Large intestine (tissue), 3 donors: ENCODE data around the gene HTR2A. TPM values are rescaled to one million over a fixed set of nuclear protein-coding genes. Genes with fewer than 3 reads are reported as not detected.

ENCODE experiments used
- DNase-seq, 2 donors: peaks; one replicate each; pipeline versions ENCODE4 v3.0.0 to v3.0.0-alpha.2; 2013
- H3K27ac ChIP-seq: one replicate; pipeline ENCODE4 v1.5.1; 2013; ENCODE audit warnings: low read length
- H3K27me3 ChIP-seq: 2 replicates; pipeline ENCODE4 v1.6.1; 2013; ENCODE audit warnings: low read length; ENCODE audit not compliant: control insufficient read depth, insufficient read depth
- H3K36me3 ChIP-seq: 2 replicates; pipeline ENCODE4 v1.6.1; 2013; ENCODE audit warnings: low read length; ENCODE audit not compliant: control insufficient read depth, insufficient read depth
- H3K4me1 ChIP-seq: one replicate; pipeline ENCODE4 v1.6.1; 2013; ENCODE audit warnings: low read length; ENCODE audit not compliant: control insufficient read depth, insufficient read depth
- H3K4me3 ChIP-seq: one replicate; pipeline ENCODE4 v1.5.1; 2013; ENCODE audit warnings: low read length
- H3K9me3 ChIP-seq: one replicate; pipeline ENCODE4 v1.6.1; 2013; ENCODE audit warnings: mild to moderate bottlenecking, low read depth, low read length, moderate library complexity; ENCODE audit not compliant: control insufficient read depth
- WGBS: methylation state at CpG from one replicate; pipeline ENCODE4 v1.1.5; 2013; ENCODE audit warnings: low lambda C conversion rate; ENCODE audit not compliant: insufficient coverage; 5-methylcytosine and 5-hydroxymethylcytosine counted together
- polyA plus RNA-seq: library from polyadenylated mRNA; unstranded; fragments of 120-200 nt; gene quantifications from one replicate; pipeline ENCODE4 v1.2.1, GENCODE V29; 2013

Gene HTR2A
- polyA plus RNA-seq, 1 donor = 0.70 TPM

DNA sequence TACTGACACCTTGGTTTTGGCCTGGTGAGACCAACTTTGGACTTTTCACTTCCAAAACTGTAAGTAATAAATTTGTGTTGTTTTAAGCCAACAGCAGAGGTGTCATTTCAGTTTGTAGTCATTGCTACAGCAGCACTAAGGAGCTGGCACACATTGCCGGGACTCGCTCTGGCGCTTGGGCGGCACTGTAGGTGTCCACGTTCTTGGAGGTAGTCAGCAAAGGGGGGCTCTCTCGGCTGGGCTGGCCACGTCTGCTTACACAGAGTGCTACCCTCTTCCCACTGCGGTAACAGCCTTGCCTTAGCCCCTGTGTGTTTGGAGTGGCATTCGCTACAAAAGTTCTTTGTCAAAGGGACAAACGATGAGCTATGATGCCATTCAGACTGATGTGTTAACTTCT is 44.7 kb downstream of the HTR2A start:
- Histone ChIP-seq H3K27me3 (peaks cover 5% of the 10 kb centered on the region), H3K36me3 (no peaks in the 10 kb centered on the region), H3K9me3 (no peaks in the 10 kb centered on the region), H3K27ac (no peak overlapping the region), H3K4me1 (no peaks in the 10 kb centered on the region), H3K4me3 (no peak overlapping the region)
- WGBS = no CpG with 5 or more reads among the region's 10 CpGs
- DNase-seq = no peak

DNA sequence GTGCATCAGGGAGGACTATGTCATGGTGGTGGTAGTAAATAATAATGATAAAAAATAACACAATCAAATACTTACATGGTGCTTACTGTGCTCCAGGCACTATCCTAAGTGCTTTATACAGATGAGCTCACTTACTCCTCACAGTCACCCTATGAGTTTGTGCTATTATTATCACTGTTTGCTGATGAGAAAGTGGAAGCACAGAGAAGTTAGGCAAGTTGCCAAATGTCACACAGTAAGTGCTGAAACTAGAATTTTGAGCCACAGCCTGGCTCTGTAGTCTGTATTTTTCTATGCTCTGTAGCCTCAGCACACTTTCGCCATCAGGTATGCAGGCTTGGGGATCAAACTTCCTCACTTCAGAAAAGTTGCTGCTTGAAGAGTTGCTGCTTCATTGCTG is 46.6 kb downstream of the HTR2A start:
- H3K4me3 ChIP-seq = no peak overlapping the region
- H3K4me1 ChIP-seq = no peaks in the 10 kb centered on the region
- H3K36me3 ChIP-seq = no peaks in the 10 kb centered on the region
- no peak for DNase-seq
- H3K27me3 ChIP-seq = peaks cover 5% of the 10 kb centered on the region
- WGBS = no CpG with 5 or more reads among the region's 1 CpG
- H3K9me3 ChIP-seq = no peaks in the 10 kb centered on the region
- H3K27ac ChIP-seq = no peak overlapping the region

DNA sequence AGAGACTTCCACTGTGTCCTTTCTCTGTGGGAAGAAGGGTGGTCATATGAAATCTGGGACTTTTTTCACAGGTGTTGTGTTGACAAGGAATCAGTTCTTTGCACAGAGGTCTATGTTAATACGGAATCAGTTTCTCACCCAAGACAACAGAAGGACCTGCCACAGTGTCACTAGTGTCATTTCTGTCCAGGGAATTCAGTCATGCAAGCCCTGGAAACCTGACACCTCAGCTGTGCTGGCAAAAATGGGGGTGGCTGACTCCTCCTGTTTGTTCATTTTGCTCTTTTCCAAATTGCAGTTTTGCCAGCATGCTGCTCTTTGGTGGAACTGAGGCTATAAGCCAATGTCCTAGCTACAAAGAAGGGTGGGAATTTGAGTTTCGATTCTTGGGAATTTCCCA is 50.1 kb downstream of the HTR2A start:
- no peaks in the 10 kb centered on the region for H3K4me1 ChIP-seq
- no CpG with 5 or more reads among the region's 2 CpGs for WGBS
- H3K9me3 ChIP-seq = no peaks in the 10 kb centered on the region
- no peak for DNase-seq
- no peak overlapping the region for H3K4me3 ChIP-seq
- no peak overlapping the region for H3K27ac ChIP-seq
- no peaks in the 10 kb centered on the region for H3K36me3 ChIP-seq
- no peaks in the 10 kb centered on the region for H3K27me3 ChIP-seq

DNA sequence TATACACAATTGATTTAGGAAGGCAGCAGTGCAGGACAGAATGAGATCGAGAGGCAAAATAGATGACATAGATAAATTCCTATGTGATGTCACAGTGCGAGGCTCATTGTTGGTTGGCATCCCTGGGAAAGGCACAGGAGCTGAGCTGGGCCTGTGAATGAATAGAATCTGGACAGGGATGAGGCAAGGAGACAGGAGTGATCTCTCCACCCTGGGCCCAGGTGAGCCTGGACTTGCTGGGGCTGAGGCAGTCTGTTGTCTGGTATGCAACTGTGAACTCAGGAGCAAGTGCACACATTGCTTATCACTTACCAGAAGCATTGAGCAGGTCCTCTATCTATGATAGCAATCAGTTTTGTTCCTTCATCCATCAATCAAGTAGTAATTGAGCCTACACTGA is 51.7 kb downstream of the HTR2A start:
- Histone ChIP-seq H3K27me3 (no peaks in the 10 kb centered on the region), H3K9me3 (no peaks in the 10 kb centered on the region), H3K27ac (no peak overlapping the region), H3K36me3 (no peaks in the 10 kb centered on the region), H3K4me3 (no peak overlapping the region), H3K4me1 (no peaks in the 10 kb centered on the region)
- DNase-seq = no peak
- 60% methylated on average over 1 of the region's 2 CpGs for WGBS

DNA sequence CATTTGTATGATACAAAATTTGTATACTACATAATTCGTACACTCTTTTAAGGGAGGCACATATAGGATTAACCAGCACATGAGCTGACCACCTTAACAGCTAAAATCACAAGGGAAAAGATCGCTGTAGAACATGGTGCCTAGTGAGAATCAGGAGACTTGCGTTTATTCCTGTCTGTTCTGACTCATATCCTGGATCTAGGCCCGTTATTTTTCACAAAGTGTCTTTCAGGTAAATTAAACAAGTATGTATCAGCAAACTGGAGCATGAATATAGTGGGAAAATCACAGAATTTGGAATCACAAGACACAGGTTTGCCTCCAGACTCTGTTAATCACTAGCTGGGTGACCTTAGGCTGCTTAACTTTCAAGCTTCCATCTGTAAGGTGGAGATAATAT is 52.4 kb downstream of the HTR2A start:
- no peaks in the 10 kb centered on the region for H3K27me3 ChIP-seq
- no peak overlapping the region for H3K27ac ChIP-seq
- H3K4me3 ChIP-seq = no peak overlapping the region
- DNase-seq = no peak
- 80% methylated on average over 1 of the region's 4 CpGs for WGBS
- no peaks in the 10 kb centered on the region for H3K36me3 ChIP-seq
- no peaks in the 10 kb centered on the region for H3K9me3 ChIP-seq
- H3K4me1 ChIP-seq = no peaks in the 10 kb centered on the region

DNA sequence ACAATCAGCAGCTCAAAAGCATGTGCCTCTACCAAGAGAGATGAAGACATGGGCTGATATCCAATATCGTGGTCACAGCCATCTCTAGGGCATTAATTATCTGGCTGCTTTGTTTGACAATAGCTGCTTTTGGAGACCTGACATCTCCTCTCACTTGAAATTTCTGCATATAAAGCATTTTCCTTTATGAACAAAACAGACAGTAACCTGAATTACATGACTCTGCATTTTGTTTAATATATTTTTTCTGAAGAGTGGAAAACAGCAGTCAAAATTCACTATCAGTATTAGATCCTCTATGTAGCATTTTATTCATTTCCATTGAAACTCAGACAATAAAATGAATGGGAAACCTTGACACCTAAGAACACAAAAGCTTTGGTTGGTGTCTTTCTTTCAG is 57.5 kb downstream of the HTR2A start:
- Histone ChIP-seq H3K27ac (no peak overlapping the region), H3K4me1 (no peaks in the 10 kb centered on the region), H3K36me3 (no peaks in the 10 kb centered on the region), H3K27me3 (no peaks in the 10 kb centered on the region), H3K4me3 (no peak overlapping the region), H3K9me3 (no peaks in the 10 kb centered on the region)
- no CpG with 5 or more reads among the region's 1 CpG for WGBS
- DNase-seq = no peak

DNA sequence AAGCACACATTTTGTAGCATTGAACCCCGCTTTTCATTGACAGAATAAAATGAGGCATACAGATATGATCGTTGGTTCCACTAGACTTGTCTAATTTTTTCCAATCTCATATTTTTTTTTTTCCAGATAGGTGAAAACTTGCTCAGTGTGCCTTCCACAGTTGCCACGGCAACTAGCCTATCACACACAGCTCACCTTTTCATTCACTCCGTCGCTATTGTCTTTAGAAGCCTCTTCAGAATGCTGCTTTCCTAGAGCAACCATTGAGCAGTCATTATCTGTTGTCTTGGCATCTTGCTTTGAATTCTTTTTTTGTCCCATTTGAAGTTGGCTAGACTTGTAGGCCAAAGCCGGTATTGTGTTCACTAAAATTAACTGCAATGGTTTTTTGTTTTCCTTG is 62.2 kb downstream of the HTR2A start:
- Histone ChIP-seq H3K27me3 (no peaks in the 10 kb centered on the region), H3K4me3 (no peak overlapping the region), H3K9me3 (no peaks in the 10 kb centered on the region), H3K27ac (no peak overlapping the region), H3K4me1 (no peaks in the 10 kb centered on the region), H3K36me3 (no peaks in the 10 kb centered on the region)
- DNase-seq = no peak
- 83% methylated on average over 4 of the region's 6 CpGs for WGBS

DNA sequence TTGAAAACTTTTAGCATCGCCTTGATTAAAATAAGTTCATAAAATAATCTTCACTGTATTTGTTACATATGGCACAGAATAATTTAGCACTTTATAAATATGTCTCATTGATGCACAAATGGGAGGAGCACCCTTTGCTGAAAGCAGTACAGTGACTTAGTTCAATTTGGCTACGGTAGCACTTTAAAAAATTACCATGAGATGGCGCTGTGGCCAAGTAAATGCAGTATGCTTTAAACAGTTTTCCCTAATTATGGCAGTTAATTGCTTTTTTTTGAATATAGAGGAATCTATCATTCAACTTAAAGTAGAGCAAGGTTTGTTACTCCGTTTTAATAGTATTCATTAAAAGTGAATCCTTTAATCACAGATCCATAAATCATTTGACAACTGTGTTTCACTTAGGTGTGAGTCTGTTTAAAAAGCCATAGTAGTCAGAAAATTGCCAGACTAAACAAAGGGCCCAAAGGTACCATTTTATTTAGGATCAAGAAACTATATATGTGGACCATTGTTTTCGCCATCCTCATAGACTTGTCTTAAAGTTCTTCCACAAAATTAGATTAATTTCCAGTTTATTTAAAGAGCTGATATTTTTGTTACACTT is 65.2 kb downstream of the HTR2A start:
- Histone ChIP-seq H3K4me3 (no peak overlapping the region), H3K27ac (no peak overlapping the region), H3K27me3 (no peaks in the 10 kb centered on the region), H3K9me3 (no peaks in the 10 kb centered on the region), H3K36me3 (no peaks in the 10 kb centered on the region), H3K4me1 (no peaks in the 10 kb centered on the region)
- DNase-seq = peak in 1 of 2 donors; percentile 31
- WGBS = 20% methylated on average over 1 of the region's 5 CpGs

DNA sequence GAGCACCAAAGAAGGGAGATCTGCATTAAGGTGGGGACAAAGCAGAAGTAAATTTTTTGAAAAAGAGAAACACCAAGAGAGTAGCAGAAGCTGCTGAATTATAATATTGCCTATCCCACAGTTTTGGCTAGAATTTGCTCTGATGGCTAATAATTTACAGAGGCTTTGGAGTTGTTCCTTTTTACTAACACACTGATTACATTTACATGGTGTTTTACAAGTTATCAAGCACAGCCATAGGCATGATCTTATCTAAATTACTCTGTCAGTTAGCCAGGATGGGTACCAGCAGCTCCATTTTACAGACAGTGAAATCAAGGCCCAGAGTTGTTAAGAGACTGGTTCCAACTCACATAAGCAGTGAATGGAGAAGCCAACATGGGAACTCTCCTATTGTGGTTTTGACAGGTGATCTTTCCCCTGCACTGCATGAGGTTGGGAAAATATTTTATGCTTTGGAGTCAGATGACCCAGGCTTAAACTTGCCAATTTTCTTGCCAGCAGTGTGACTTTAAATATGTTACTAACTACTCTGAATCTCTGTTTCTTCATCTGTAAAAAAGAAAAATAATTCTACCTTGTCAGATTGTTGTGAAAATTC is 66.3 kb downstream of the HTR2A start:
- H3K36me3 ChIP-seq = no peaks in the 10 kb centered on the region
- no peaks in the 10 kb centered on the region for H3K4me1 ChIP-seq
- no peak for DNase-seq
- H3K4me3 ChIP-seq = no peak overlapping the region
- H3K27me3 ChIP-seq = no peaks in the 10 kb centered on the region
- H3K27ac ChIP-seq = no peak overlapping the region
- H3K9me3 ChIP-seq = no peaks in the 10 kb centered on the region

DNA sequence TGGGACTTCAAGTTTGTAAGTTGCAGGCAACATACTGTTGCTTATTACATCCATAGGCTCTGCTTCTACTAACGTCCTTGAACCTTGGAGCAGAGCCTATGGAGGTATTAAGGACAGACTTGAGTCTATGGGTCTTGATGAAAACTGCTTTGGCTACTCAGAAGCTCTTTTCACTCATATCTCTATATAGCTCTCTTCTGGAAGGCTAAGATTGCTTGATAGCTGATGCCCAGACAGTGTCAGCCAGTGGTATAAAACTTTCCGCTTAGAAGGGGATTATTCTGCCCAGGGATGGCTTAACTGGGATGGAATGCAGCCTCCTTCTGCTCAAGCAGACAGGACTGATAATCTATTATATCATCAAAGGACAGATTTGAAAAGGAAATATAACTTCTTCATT is 74.3 kb downstream of the HTR2A start:
- no peaks in the 10 kb centered on the region for H3K9me3 ChIP-seq
- no peaks in the 10 kb centered on the region for H3K27me3 ChIP-seq
- H3K4me3 ChIP-seq = no peak overlapping the region
- H3K27ac ChIP-seq = no peak overlapping the region
- no peaks in the 10 kb centered on the region for H3K4me1 ChIP-seq
- no CpG with 5 or more reads among the region's 2 CpGs for WGBS
- no peaks in the 10 kb centered on the region for H3K36me3 ChIP-seq
- no peak for DNase-seq

DNA sequence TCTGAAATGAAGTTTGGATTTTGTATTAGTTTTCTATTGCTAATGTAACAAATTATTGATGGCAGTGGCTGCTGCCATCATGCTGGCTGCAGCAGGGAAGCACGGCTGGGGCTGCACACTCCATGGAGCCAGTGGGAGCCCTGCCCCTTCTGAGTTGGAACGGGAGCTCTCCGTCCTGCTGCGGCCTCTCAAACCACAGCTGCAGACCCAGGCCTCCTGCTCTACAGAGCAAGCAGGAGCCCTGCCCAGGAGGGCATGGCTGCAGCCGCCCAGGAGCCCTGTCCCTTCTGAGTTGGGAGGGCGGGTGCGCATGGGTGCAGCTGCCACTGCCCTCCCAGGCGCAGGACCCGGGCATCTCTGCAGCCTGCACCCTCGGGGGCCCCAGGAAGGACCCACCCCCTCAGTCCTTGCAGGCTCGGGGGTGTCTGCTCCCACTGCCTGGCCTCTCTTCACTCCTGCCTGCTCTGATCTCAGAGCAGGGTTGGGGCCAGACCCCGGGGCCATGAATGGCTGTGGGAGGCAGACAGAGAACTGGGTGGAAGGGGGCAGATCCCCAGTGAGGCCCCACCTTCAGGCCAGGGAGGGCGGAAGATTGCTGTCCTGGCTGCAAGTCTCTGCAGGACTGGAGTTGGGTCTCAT is 78.9 kb downstream of the HTR2A start:
- Histone ChIP-seq H3K4me3 (no peak overlapping the region), H3K27ac (no peak overlapping the region), H3K27me3 (no peaks in the 10 kb centered on the region), H3K4me1 (no peaks in the 10 kb centered on the region), H3K9me3 (no peaks in the 10 kb centered on the region), H3K36me3 (no peaks in the 10 kb centered on the region)
- DNase-seq = no peak
- WGBS = no CpG with 5 or more reads among the region's 13 CpGs
